NK-92 (cell line): Measurements from ENCODE around the gene PPY.
"Not testable (repeated sequence)": the region's sequence is repeated elsewhere in the genome, so short reads cannot be mapped to it uniquely, and the experiment has no call there.

Experiments
- DNase-seq: peaks from one replicate; lab custom pipeline; 2025; ENCODE audit not compliant: unreplicated experiment; lab: John Stamatoyannopoulos, UW

The PPY gene, protein sequence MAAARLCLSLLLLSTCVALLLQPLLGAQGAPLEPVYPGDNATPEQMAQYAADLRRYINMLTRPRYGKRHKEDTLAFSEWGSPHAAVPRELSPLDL

DNA sequence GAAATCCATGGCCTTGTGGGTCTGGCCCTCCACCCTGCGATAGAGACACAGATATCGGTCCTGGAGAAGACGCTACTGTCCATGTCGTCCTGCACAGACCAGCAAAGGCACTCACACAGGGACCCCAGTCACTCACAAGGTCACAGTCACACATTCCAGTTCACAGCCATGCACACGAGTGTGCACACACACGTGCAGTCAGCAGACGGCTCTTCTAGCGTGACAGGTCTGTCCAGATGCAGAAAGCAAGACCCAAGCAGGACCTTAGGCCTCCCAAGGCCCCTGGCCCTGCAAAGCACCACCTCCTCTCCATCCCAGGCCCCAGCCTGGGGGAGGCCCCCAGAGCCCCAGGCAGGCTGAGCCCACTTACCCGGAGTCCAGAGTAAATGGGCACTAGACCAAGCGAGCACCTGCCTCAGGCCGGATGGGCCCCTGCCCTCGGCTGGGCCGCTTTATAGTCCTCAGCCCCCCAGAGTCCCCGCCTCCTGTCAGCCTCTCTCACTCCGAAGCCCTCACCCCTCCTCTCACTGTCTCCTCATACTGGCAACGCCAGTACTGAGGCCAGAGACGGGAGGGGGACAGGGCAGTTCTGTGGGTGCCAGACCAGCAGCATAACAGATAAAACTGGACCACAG, at the start of gene PPY:
TSS of gene PPY (minus strand) at position 426 of the 635 bp plus-strand sequence. CDS start 822 bp downstream, outside the sequence.
- no peak for DNase-seq

DNA sequence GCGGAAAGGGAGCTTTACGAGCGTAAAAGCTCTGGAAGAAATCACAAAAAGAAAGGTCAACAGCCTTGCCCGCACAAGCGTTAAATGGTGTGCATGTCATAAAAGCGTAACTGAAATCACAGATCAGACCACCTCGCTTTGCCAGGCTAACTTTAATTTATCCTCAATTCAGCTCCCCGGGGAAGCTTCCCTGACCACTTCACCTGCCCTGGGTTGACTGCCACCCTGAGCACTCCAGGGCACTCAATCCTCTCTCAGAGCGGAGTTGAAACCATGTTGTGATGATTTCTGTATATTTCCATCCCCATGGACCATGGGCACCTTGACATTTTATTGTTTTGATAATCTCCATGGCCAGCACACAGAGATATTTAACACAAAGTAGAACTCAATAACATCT, 46.0 kb upstream of the PPY start:
- DNase-seq, result no peak

DNA sequence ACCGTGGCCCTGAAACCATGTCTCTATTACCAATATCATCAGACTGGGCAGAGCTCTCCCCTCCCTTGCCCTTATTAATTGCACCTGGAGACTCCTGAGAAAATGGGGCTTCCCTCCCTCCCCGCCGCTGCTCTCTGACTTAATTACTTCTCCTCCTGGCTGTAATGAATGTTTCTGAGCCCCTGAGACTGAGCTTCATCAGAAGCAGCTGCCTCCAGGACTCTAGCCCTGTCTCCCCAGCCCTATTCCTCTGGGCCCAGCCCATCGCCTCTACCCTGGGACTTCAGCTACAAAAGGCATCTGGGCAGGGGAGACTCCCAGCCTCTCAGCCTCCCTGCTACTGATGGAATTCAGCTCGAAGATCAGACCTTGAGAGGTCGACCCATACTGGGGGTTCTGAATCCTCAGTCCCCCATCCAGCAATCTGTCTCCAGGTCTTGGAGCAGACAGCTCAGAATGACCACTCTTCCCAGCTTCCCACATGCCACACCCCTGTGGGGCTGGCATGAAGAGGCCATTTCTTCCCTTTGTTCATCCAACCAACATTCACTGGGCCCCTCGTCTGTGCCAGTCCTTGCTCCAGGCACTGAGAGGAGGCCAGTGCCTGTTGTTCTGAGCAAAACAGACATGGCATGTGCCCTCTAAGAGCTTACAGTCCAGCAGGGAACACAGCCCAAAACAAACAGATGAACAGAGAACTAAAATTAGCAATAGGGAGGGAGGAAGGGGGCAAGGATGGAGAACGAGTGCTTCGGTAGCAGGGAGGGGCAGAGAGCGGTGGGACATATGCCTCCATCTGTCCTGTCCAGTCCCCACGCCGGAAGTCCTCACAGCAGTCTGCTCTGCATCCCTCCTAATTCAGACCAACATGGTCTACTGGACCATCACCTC, 45.1 kb upstream of the PPY start:
- no peak for DNase-seq

DNA sequence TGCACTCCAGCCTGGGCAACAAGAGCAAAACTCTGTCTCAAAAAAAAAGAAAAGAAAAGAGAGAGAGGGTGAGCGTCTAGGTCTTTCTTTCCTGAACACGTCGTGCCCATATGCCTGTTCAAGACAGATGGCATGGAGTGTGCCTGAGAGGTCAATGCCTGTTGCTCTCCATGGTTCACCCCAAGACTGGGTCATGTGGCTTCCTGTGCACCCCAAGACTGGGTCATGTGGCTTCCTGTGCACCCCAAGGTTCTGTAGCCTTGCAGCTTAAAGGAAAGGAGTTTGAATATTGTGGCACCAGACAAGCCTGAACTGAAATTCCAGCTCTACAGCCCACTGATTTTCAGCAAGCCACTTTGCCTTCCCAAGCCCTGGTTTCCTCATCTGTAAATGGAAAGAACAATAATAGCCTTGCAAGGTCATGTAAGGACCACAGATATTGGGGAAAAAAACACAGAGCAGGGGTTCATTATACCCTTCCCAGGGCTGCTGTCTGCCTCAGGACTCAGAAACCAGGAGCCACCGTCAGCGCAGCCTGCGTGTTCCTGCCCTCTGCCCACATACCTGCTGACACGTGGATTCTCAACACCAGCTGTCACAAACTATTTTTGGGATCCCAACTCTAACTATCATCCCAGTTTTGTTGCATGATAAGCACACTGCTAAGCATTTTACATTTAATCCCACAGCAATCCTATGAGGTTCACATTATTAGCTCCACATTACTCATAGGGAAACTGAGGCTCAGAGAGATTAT, 44.1 kb upstream of the PPY start:
- DNase-seq, result no peak

DNA sequence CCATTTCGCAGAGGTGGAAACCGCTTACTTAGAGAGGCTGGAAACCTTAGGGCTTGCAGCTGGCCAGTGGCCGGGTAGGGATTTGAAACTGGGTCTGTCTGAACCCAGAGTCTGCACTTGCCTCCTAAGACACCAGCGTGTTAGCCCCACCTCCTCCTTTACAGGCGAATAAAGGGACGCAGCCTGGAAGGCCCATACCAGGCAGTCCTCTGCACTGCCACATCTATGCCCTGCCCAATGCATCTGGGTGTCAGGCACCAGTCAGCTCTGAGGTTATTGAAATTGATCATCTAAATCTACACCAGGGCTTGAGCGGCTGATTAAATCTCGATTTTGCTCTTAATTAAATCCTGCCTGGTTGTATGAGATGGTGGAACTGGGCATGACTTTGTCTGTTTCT, 42.2 kb upstream of the PPY start:
- no peak for DNase-seq

GRCh38 chr17:43983515-43984411, 41.5 kb upstream of the PPY start:
- DNase-seq, result no peak

DNA sequence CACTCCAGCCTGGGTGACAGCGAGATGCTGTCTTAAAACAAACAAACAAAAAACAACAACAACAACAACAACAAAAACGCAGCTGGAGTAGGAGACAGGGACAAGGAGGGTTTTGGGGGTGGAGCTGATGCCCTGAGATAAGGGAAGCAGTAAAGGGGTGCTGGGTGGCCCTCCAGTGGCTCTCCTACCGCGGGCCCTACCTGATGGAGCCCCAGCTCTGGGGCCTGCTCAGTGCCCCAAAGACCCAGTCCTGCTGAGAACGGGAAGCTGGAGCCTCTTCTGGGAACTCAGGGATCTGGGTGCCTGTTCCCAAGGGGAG, 40.9 kb upstream of the PPY start:
- DNase-seq, result no peak

DNA sequence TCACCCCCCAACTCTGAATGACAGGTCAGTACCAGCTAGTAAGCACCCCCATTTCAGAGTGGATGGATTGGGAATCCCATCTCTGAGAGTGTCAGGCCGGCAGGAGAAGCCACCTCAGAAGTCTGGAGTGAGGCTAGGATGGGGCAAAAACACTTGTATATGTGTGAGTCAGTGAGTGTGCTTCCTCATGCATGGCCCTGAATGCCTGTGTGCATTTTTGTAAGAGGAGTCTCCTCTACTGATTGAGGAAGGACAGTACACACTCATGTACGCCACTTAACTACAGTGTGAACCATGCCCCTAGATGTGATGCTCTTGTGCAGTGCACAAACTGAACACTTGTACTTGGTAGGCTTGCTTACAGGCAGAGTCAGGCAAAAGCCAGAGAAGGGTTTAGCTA, 39.9 kb upstream of the PPY start:
- DNase-seq, result no peak

- no peak for DNase-seq
These were observed 37.4 kb upstream of the PPY start for GRCh38 chr17:43979671-43980070.

GRCh38 chr17:43979011-43979410, 36.7 kb upstream of the PPY start:
- DNase-seq, result no peak

DNA sequence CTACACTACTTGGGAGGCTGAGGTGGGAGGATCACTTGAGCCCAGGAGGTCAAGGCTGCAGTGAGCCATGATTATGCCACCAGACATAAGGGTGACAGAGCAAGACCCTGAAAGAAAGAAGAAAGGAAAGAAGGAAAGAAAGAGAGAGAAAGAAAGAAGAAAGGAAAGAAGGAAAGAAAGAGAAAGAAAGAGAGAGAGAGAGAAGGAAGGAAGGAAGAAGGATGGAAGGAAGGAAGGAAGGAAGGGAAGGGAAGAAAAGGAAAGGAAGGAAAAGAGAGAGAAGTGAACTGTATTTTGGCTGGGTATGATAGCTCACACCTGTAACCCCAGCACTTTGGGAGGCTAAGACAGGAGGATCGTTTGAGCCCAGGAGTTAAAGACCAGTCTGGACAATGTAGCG, 35.8 kb upstream of the PPY start:
- DNase-seq, result no peak

- DNase-seq, result no peak
These were observed 34.9 kb upstream of the PPY start for GRCh38 chr17:43976963-43977837.

DNA sequence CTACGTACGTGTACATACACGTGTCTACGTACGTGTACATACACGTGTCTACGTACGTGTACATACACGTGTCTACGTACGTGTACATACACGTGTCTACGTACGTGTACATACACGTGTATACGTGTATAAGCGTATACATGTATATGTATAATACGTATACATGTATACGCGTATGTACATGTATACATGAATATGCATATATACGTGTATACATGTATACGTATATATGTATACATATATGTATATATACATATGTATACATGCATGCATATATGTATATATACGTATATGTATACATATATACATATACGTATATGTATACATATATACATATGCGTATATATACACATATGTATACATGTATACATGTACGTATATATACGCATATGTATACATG, 33.6 kb upstream of the PPY start:
- no peak for DNase-seq

DNA sequence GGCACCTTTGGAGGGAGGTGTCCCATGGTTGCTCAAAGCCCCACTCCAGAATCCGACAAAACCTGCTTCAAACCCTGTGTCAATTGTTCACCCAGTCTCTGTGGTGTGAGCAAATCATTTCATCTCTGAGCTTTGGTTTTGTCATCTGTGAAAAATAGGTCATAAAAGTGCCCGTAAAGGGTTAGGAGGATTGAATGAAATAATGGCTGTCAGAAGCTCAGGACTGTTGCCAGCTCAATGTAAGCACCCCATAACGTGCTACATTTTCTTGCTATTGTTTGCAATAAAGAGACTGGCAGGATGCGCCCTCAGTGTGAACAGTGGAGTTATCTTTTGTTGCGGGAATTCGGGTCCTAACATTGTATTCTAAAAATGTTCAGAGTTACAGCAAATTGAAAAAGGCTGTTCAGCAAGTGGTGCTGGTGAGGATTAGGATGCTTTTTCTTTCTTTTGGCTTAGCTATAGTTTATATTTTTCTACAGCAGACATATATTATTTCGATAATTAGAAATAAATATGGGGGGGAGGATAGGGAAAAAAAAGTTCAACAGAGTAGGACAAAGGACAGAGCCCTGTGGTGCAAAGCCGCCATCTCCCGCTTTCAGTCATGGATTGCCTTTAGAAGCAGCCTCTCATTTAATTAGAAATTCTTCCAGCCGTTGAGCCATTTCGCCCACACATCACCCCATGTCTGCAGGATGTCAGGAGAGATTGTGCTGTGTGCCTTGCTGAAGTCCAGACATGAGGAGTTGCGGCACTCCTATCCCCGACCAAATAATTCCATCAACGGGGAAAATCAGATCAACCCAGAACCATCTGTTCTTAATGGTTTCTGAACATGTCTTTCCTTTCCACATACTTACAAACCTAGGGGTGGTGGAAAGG, 32.3 kb upstream of the PPY start:
- DNase-seq, result no peak

GRCh38 chr17:43972444-43973212, 30.4 kb upstream of the PPY start:
- DNase-seq, result not testable (repeated sequence)

- not testable (repeated sequence) for DNase-seq
These were observed 29.2 kb upstream of the PPY start for GRCh38 chr17:43971436-43971835.

- no peak for DNase-seq
These were observed 28.1 kb upstream of the PPY start for GRCh38 chr17:43970366-43970765.

DNA sequence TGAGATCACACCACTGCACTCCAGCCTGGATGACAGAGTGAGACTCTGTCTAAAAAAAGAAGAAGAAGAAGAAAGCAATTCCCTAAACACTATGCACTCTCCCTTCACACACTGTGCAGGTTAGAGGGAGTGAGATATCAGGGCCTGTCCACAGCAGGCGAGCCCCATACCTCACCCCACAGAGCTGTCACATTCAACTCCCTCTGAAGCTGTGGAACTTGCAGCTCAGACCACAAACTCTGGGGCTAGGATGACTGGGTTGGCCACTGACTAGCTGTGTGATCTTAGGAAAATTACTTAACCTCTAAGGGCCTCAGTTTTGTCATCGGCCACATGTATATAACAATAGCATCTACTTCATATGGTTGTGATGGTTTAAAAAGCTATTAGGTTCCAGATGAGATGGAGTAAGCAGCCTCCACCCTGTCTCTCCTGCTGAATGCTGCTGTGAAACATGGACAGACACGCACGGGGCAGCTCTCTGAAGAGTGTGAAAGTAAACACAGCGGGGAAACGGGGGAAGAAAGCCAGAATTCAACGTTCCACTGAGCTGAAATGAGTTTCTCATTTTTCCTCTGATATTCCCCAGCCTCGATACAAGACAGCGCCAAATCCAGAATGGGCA, 25.1 kb upstream of the PPY start:
- DNase-seq, result no peak
